GM12892 (cell line): ENCODE results near the gene GOLGA6L7.

Experiments used
- POLR2A ChIP-seq: IDR thresholded peaks from 2 replicates; pipeline ENCODE4 v1.6.1; 2011; ENCODE audit warnings: low read depth, low read length, control low read depth
- POLR2AphosphoS5 ChIP-seq: IDR thresholded peaks from 2 replicates; pipeline ENCODE4 v1.6.1; 2011; ENCODE audit warnings: low read depth, low read length, control low read depth

DNA sequence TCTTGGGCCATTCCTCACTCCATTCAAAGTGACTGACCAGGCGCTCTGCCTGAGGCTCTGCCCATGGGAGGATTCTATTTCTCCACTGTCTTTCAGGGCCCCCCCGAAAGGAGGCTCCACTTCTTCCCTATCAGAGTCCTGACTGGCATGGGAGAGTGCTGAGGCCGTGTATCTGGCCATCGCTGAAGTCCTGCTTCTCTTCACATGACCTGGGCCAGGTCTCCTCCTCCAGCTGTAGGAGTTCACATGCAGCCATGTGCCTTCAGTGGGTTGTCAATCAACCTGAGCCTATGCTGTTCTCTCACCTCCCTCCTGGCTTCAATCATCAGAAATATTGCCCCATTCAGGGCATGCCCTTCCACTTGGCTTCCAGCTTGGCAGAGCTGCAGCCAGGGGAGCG lies 24.6 kb upstream of the GOLGA6L7 start:
- TF ChIP-seq POLR2A (no peak), POLR2AphosphoS5 (no peak)
